ENCODE data around the gene ANO9. TPM values are rescaled to one million over a fixed set of nuclear protein-coding genes. Genes with fewer than 3 reads are reported as not detected.
"Not testable (repeated sequence)": the region's sequence is repeated elsewhere in the genome, so short reads cannot be mapped to it uniquely, and the experiment has no call there.

Gene ANO9
- total RNA-seq, 1 donor from 2014 or later: 31.0 TPM

- H3K27ac Mint-ChIP-seq: no peak overlapping the region
- no peaks in the 10 kb centered on the region for H3K36me3 Mint-ChIP-seq (ENCODE audit: insufficient read depth)
- H3K9me3 Mint-ChIP-seq (ENCODE audit: low read depth): no peaks in the 10 kb centered on the region
- H3K27me3 Mint-ChIP-seq: peaks cover 8% of the 10 kb centered on the region
- peak overlapping the region; percentile 77 for H3K4me3 Mint-ChIP-seq (ENCODE audit: low read depth)
- DNase-seq (ENCODE audit: low spot score, unreplicated experiment): no peak
- TF ChIP-seq CTCF (IDR thresholded peaks at IDR 0.05; ENCODE audit: unreplicated experiment): no peak
- peaks cover 7% of the 10 kb centered on the region for H3K4me1 Mint-ChIP-seq (ENCODE audit: low read depth)
These were observed 26.2 kb downstream of the ANO9 start for GRCh38 chr11:415640-416041.

- peak overlapping the region; percentile 24 for H3K4me3 Mint-ChIP-seq (ENCODE audit: low read depth)
- H3K27me3 Mint-ChIP-seq: peaks cover 8% of the 10 kb centered on the region
- no peak for TF ChIP-seq CTCF (IDR thresholded peaks at IDR 0.05; ENCODE audit: unreplicated experiment)
These were observed 27.4 kb downstream of the ANO9 start for GRCh38 chr11:414318-414857.

GRCh38 chr11:413120-414081 lies 28.4 kb downstream of the ANO9 start:
- H3K27ac Mint-ChIP-seq: no peak overlapping the region
- no peaks in the 10 kb centered on the region for H3K9me3 Mint-ChIP-seq (ENCODE audit: low read depth)
- no peak for TF ChIP-seq CTCF (IDR thresholded peaks at IDR 0.05; ENCODE audit: unreplicated experiment)
- DNase-seq (ENCODE audit: low spot score, unreplicated experiment): no peak
- H3K27me3 Mint-ChIP-seq: peaks cover 4% of the 10 kb centered on the region
- no peak overlapping the region for H3K4me3 Mint-ChIP-seq (ENCODE audit: low read depth)
- no peaks in the 10 kb centered on the region for H3K36me3 Mint-ChIP-seq (ENCODE audit: insufficient read depth)
- H3K4me1 Mint-ChIP-seq (ENCODE audit: low read depth): peaks cover 10% of the 10 kb centered on the region

More at GRCh38 chr11:414318-414857, 27.4 kb downstream of the ANO9 start:
- Mint-ChIP-seq H3K36me3 (ENCODE audit: insufficient read depth) (no peaks in the 10 kb centered on the region), H3K9me3 (ENCODE audit: low read depth) (no peaks in the 10 kb centered on the region), H3K27ac (no peak overlapping the region), H3K4me1 (ENCODE audit: low read depth) (peaks cover 10% of the 10 kb centered on the region)
- DNase-seq (ENCODE audit: low spot score, unreplicated experiment): no peak

GRCh38 chr11:412641-413119 lies 29.1 kb downstream of the ANO9 start:
- H3K27ac Mint-ChIP-seq: no peak overlapping the region
- H3K9me3 Mint-ChIP-seq (ENCODE audit: low read depth): no peaks in the 10 kb centered on the region
- DNase-seq (ENCODE audit: low spot score, unreplicated experiment): no peak
- no peak for TF ChIP-seq CTCF (IDR thresholded peaks at IDR 0.05; ENCODE audit: unreplicated experiment)
- H3K36me3 Mint-ChIP-seq (ENCODE audit: insufficient read depth): no peaks in the 10 kb centered on the region
- no peak overlapping the region for H3K4me3 Mint-ChIP-seq (ENCODE audit: low read depth)
- H3K4me1 Mint-ChIP-seq (ENCODE audit: low read depth): peaks cover 9% of the 10 kb centered on the region
- peaks cover under 1% of the 10 kb centered on the region for H3K27me3 Mint-ChIP-seq

- H3K27ac Mint-ChIP-seq; H3K4me3 Mint-ChIP-seq (ENCODE audit: low read depth); DNase-seq (ENCODE audit: low spot score, unreplicated experiment); H3K36me3 Mint-ChIP-seq (ENCODE audit: insufficient read depth); H3K27me3 Mint-ChIP-seq; H3K4me1 Mint-ChIP-seq (ENCODE audit: low read depth); H3K9me3 Mint-ChIP-seq (ENCODE audit: low read depth): not testable (repeated sequence)
These were observed 30.3 kb downstream of the ANO9 start for GRCh38 chr11:411520-411919.

GRCh38 chr11:410711-411110 lies 31.1 kb downstream of the ANO9 start:
- not testable (repeated sequence) for H3K27me3 Mint-ChIP-seq; H3K9me3 Mint-ChIP-seq (ENCODE audit: low read depth); H3K36me3 Mint-ChIP-seq (ENCODE audit: insufficient read depth); H3K4me3 Mint-ChIP-seq (ENCODE audit: low read depth); H3K4me1 Mint-ChIP-seq (ENCODE audit: low read depth); DNase-seq (ENCODE audit: low spot score, unreplicated experiment); H3K27ac Mint-ChIP-seq

All from progenitor cell of endocrine pancreas (in vitro differentiated cells).